ENCODE measurements around the gene ARHGAP29.

DNA sequence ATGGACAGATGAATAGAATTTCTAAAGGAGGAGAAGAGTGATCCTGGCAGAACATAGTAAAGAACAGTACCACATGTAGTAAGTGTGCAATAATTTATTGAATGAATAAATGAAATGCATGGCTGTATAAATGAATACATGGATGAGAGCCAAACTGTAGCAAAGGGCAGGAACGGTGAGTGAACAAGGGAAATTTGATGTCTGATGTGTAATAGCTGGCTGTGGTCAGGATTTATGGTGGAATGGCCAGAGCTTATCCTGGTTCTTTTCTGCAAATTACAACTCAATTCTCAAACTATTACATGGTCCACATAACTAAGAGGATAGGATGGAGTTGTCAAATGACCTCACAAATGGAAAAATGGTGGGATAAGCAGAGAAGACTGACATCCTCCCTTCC, 43.2 kb upstream of the ARHGAP29 start:
- TF ChIP-seq, protein P1, sequence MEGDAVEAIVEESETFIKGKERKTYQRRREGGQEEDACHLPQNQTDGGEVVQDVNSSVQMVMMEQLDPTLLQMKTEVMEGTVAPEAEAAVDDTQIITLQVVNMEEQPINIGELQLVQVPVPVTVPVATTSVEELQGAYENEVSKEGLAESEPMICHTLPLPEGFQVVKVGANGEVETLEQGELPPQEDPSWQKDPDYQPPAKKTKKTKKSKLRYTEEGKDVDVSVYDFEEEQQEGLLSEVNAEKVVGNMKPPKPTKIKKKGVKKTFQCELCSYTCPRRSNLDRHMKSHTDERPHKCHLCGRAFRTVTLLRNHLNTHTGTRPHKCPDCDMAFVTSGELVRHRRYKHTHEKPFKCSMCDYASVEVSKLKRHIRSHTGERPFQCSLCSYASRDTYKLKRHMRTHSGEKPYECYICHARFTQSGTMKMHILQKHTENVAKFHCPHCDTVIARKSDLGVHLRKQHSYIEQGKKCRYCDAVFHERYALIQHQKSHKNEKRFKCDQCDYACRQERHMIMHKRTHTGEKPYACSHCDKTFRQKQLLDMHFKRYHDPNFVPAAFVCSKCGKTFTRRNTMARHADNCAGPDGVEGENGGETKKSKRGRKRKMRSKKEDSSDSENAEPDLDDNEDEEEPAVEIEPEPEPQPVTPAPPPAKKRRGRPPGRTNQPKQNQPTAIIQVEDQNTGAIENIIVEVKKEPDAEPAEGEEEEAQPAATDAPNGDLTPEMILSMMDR (IDR thresholded peaks at IDR 0.05; ENCODE audit: low read length): no peak
- TF ChIP-seq EZH2 (optimal IDR thresholded peaks at IDR 0.05; ENCODE audit: low read depth, low read length) (no peak), EZH2phosphoT487 (IDR thresholded peaks at IDR 0.05; ENCODE audit: low read length) (no peak)

Data from MM.1S (cell line).